ENCODE results near the gene TXLNB. TPM values are rescaled to one million over a fixed set of nuclear protein-coding genes. Genes with fewer than 3 reads are reported as not detected.

TXLNB gene
- total and polyA plus RNA-seq, 2 donors (not counting 3 experiments of a cell fraction or from before 2014, with no cell fraction given): 0.04 to 0.18 TPM

DNA sequence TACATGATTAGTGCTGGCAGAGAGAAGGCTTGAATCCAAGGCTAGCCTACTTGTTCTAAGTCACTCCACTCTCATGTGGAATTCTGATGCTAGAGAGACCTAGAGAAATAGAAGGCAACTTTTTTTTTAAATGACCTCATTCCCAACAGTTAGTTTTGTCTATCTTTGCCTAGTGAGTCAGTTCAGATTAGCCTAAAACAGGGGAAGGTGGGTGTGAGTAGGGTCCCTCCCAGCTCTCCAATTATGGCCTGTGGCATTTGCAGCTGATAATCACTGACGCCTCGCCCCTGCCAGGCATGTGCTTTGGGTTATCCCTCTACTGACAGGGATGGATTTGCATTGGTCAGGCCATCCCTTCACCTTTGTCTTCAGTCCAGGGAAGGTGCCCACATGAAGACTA lies 13.6 kb downstream of the TXLNB start:
- H4K20me1 ChIP-seq (replicated peaks; ENCODE audit: control insufficient read depth, extremely low read depth, insufficient read depth, low read length): no peaks in the 10 kb centered on the region
- ChIA-PET CTCF (no interaction called here), POLR2A (no interaction called here)
- no peaks in the 10 kb centered on the region for H3K79me2 ChIP-seq (ENCODE audit: control insufficient read depth, insufficient read depth, low read length)
- no peak overlapping the region for H3K4me3 ChIP-seq (replicated peaks in 1 of 3; ENCODE audit: insufficient read depth in 1 of 3, low read depth in 1 of 3, low read length in 3 of 3)
- TF ChIP-seq JUN (IDR thresholded peaks at IDR 0.05; ENCODE audit: borderline replicate concordance, insufficient read depth, insufficient read length, low read depth) (no peak), MYC (IDR thresholded peaks at IDR 0.05; ENCODE audit: low read depth, low read length) (no peak), POLR2A (IDR thresholded peaks at IDR 0.05; ENCODE audit: low read depth, low read length) (no peak), EZH2 (IDR thresholded peaks at IDR 0.05; ENCODE audit: borderline replicate concordance, low read depth, low read length, severe bottlenecking) (no peak), FOS (IDR thresholded peaks at IDR 0.05; ENCODE audit: borderline replicate concordance, insufficient read depth, low read length) (no peak), POLR2AphosphoS5 (IDR thresholded peaks at IDR 0.05; ENCODE audit: insufficient read depth, low read depth, low read length) (no peak), MAX (IDR thresholded peaks at IDR 0.05; ENCODE audit: insufficient read depth, insufficient read length) (no peak), GATA2 (IDR thresholded peaks at IDR 0.05; ENCODE audit: insufficient read depth, insufficient read length, low read depth, low read length) (no peak), CTCF (IDR thresholded peaks at IDR 0.05; ENCODE audit: extremely low read depth in 1 of 2, insufficient read depth in 1 of 2, low read depth in 1 of 2, low read length in 2 of 2) (no peak)
- dilution Hi-C loops (cut with MboI; ENCODE audit: extremely low pct_ligation_motif_present, low sequenced_read_pairs) (no loop called here), intact Hi-C loops (cut with micrococcal nuclease) (no loop called here)
- no peaks in the 10 kb centered on the region for H3K9me3 ChIP-seq (replicated peaks; ENCODE audit: control insufficient read depth, insufficient read depth, low read length)
- H3K9me1 ChIP-seq (replicated peaks; ENCODE audit: control insufficient read depth, extremely low read depth, insufficient read depth, low read length): no peaks in the 10 kb centered on the region
- H3K4me2 ChIP-seq (ENCODE audit: insufficient read depth, low read length): no peak overlapping the region
- no peaks in the 10 kb centered on the region for H3K27me3 ChIP-seq (ENCODE audit: control insufficient read depth in 2 of 2, insufficient read depth in 2 of 2, low read length in 2 of 2)
- no peak overlapping the region for H2AFZ ChIP-seq (ENCODE audit: low read depth, low read length)
- H3K27ac ChIP-seq (ENCODE audit: insufficient read depth, low read depth, low read length): no peak overlapping the region
- H3K4me1 ChIP-seq (ENCODE audit: control insufficient read depth, extremely low read depth, insufficient read depth, low read length): no peaks in the 10 kb centered on the region
- H3K36me3 ChIP-seq (ENCODE audit: control insufficient read depth in 2 of 2, extremely low read depth in 1 of 2, insufficient read depth in 2 of 2, low read length in 2 of 2): no peaks in the 10 kb centered on the region
- DNase-seq (ENCODE audit: low read depth, low spot score) (no peak), FAIRE-seq (no peak)
- no TSS peak for BruUV-seq (replicated peaks)
- no peak overlapping the region for H3K9ac ChIP-seq (replicated peaks; ENCODE audit: extremely low read depth, insufficient read depth, low read length)

Measured in endothelial cell of umbilical vein (primary cell).